HepG2 (cell line): ENCODE results near the gene PPHLN1. TPM values are rescaled to one million over a fixed set of nuclear protein-coding genes. Genes with fewer than 3 reads are reported as not detected.

Source experiments
- ATAC-seq: fragments of 200-7000 bp; cut with Tn5 transposase; 3 replicates; pipeline ENCODE4 v1.9.1; 2020; ENCODE audit warnings: mild to moderate bottlenecking, moderate library complexity
- BruUV-seq: library from RNA; stranded (reverse); fragments of 400-500 nt; replicated peaks from 2 replicates; lab custom pipeline; 2021; lab: Mats Ljungman, UMichigan
- CTCF ChIA-PET: fragments of 300-600 bp; formaldehyde crosslinking; extraction: SDS; loops from one replicate; lab custom pipeline; 2021; ENCODE audit warnings: low total read pairs, inconsistent platforms, low intra/inter-chr PET ratio; lab: Yijun Ruan, JAX
- POLR2A ChIA-PET: fragments of 350-600 bp; sonication (Branson Sonifier 250); formaldehyde crosslinking; loops from one replicate; lab custom pipeline; 2020; ENCODE audit warnings: antibody characterized with exemption, inconsistent platforms; lab: Yijun Ruan, JAX
- DNase-seq: peaks from one replicate; pipeline ENCODE4 v3.0.0-alpha.2; 2015; ENCODE audit warnings: low spot score
- FAIRE-seq: peaks from 3 replicates; lab custom pipeline; 2011; peaks lifted over from hg19 to GRCh38; lab: Jason Lieb, UNC
- H2AFZ ChIP-seq: one replicate; pipeline ENCODE4 v1.6.1; 2011; ENCODE audit warnings: low read length, inconsistent platforms
- H3K27ac ChIP-seq: fragments of 300-600 bp; 3 replicates; pipeline ENCODE4 v1.8.0; 2011; ENCODE audit warnings: mixed run types, mild to moderate bottlenecking, mixed read lengths, low read length, inconsistent platforms; ENCODE audit not compliant: insufficient read depth; ENCODE audit errors: extremely low read length
- H3K27me3 ChIP-seq, 2 experiments: fragments of 200-600 bp in 1 of 2; 2 replicates in 1 of 2; 3 replicates in 1 of 2; pipeline versions ENCODE4 v1.6.0 to v1.8.0; 2011; ENCODE audit warnings: low read length in 2 of 2, mild to moderate bottlenecking in 2 of 2, moderate library complexity in 2 of 2, inconsistent platforms in 1 of 2; ENCODE audit not compliant: insufficient read depth in 2 of 2, control insufficient read depth in 1 of 2
- H3K36me3 ChIP-seq, 2 experiments: fragments of 200-600 bp in 1 of 2; replicated peaks in 1 of 2; 2 replicates in 1 of 2; 3 replicates in 1 of 2; pipeline versions ENCODE4 v1.5.1 to v1.8.0; 2011; ENCODE audit warnings: low read length in 2 of 2, inconsistent platforms in 1 of 2; ENCODE audit not compliant: insufficient read depth in 2 of 2, control insufficient read depth in 1 of 2
- H3K4me1 ChIP-seq: 2 replicates; pipeline ENCODE4 v1.5.1; 2012; ENCODE audit warnings: low read length, inconsistent platforms; ENCODE audit not compliant: insufficient read depth
- H3K4me2 ChIP-seq: 2 replicates; pipeline ENCODE4 v1.6.0; 2011; ENCODE audit warnings: low read depth, low read length, inconsistent platforms
- H3K4me3 ChIP-seq, 3 experiments: fragments of 200-600 bp in 1 of 3; sonication (generic), shearing (Covaris generic) in 1 of 3; replicated peaks in 1 of 3; 2 replicates each; pipeline ENCODE4 v1.5.1; 2011 to 2016; ENCODE audit warnings: low read length in 3 of 3, inconsistent platforms in 2 of 3, low read depth in 2 of 3, mild to moderate bottlenecking in 2 of 3, control low read depth in 1 of 3, mixed read lengths in 1 of 3; ENCODE audit not compliant: insufficient read depth in 1 of 3
- H3K79me2 ChIP-seq: one replicate; pipeline ENCODE4 v1.6.1; 2011; ENCODE audit warnings: low read length, inconsistent platforms; ENCODE audit not compliant: insufficient read depth
- H3K9ac ChIP-seq: 2 replicates; pipeline ENCODE4 v1.6.0; 2011; ENCODE audit warnings: mild to moderate bottlenecking, low read depth, low read length, inconsistent platforms; ENCODE audit not compliant: insufficient read depth
- H3K9me3 ChIP-seq: 2 replicates; pipeline ENCODE4 v1.5.1; 2012; ENCODE audit warnings: mild to moderate bottlenecking, low read length
- H4K20me1 ChIP-seq: 2 replicates; pipeline ENCODE4 v1.6.0; 2011; ENCODE audit warnings: inconsistent platforms, mild to moderate bottlenecking, low read length, moderate library complexity; ENCODE audit not compliant: insufficient read depth
- MAF1 ChIP-seq: sonication (generic); formaldehyde crosslinking; IDR thresholded peaks from 2 replicates; pipeline ENCODE4 v1.5.0; 2020; ENCODE audit warnings: missing genetic modification reagents, borderline replicate concordance
- MAFG ChIP-seq: sonication (generic); formaldehyde crosslinking; IDR thresholded peaks from 2 replicates; pipeline ENCODE4 v1.5.1; 2020; ENCODE audit warnings: mild to moderate bottlenecking, missing genetic modification reagents
- MIER3 ChIP-seq: IDR thresholded peaks from 2 replicates; pipeline ENCODE4 v1.6.1; 2016; ENCODE audit warnings: missing compliant biosample characterization, borderline replicate concordance
- NFATC3 ChIP-seq: sonication (generic); formaldehyde crosslinking; IDR thresholded peaks from 2 replicates; pipeline ENCODE4 v1.5.1; 2020; ENCODE audit warnings: mild to moderate bottlenecking, missing genetic modification reagents
- PCBP2 ChIP-seq: fragments of 200-400 bp; formaldehyde crosslinking; optimal IDR thresholded peaks from 2 replicates; pipeline ENCODE3; 2018; ENCODE audit warnings: low read length, low read depth; ENCODE audit not compliant: poor library complexity, severe bottlenecking
- RFXAP ChIP-seq: sonication (generic); formaldehyde crosslinking; IDR thresholded peaks from 2 replicates; pipeline ENCODE4 v1.4.0; 2020; ENCODE audit warnings: missing genetic modification reagents, borderline replicate concordance
- SKI ChIP-seq: fragments of 450-650 bp; IDR thresholded peaks from one replicate; pipeline ENCODE4 v1.6.1; 2018; ENCODE audit warnings: mild to moderate bottlenecking; ENCODE audit not compliant: partially characterized antibody
- SOX5 ChIP-seq: IDR thresholded peaks from 2 replicates; pipeline ENCODE4 v1.6.1; 2016; ENCODE audit warnings: borderline replicate concordance
- YEATS2 ChIP-seq: sonication (generic); formaldehyde crosslinking; IDR thresholded peaks from 2 replicates; pipeline ENCODE4 v1.4.0; 2020; ENCODE audit warnings: missing genetic modification reagents, borderline replicate concordance
- ZNF136 ChIP-seq: sonication (generic); formaldehyde crosslinking; IDR thresholded peaks from 2 replicates; pipeline ENCODE4 v1.8.1; 2022; ENCODE audit warnings: low read depth, mild to moderate bottlenecking, moderate library complexity, missing genetic modification reagents
- ZNF30 ChIP-seq: sonication (generic); formaldehyde crosslinking; IDR thresholded peaks from 2 replicates; pipeline ENCODE4 v1.5.0; 2020; ENCODE audit warnings: mild to moderate bottlenecking, missing genetic modification reagents
- ZNF546 ChIP-seq: sonication (generic); formaldehyde crosslinking; conservative IDR thresholded peaks from 2 replicates; pipeline ENCODE4 v1.8.1; 2023; ENCODE audit warnings: mild to moderate bottlenecking, missing genetic modification reagents
- ZNF558 ChIP-seq: sonication (generic); formaldehyde crosslinking; IDR thresholded peaks from 2 replicates; pipeline ENCODE4 v1.9.0; 2022; ENCODE audit warnings: mild to moderate bottlenecking, missing genetic modification reagents, borderline replicate concordance
- ZNF567 ChIP-seq: sonication (generic); formaldehyde crosslinking; IDR thresholded peaks from 2 replicates; pipeline ENCODE4 v1.8.1; 2023; ENCODE audit warnings: mild to moderate bottlenecking, missing genetic modification reagents, borderline replicate concordance
- ZNF879 ChIP-seq: sonication (generic); formaldehyde crosslinking; IDR thresholded peaks from 2 replicates; pipeline ENCODE4 v1.8.1; 2023; ENCODE audit warnings: missing genetic modification reagents
- WGBS: methylation state at CpG from one replicate; pipeline ENCODE4 v1.1.6; 2017; ENCODE audit warnings: low lambda C conversion rate; 5-methylcytosine and 5-hydroxymethylcytosine counted together
- in situ Hi-C: cut with HindIII; loops from 2 replicates; pipeline ENCODE4 v1.10.0; 2017; ENCODE audit warnings: low pct_unique_long_range_greater_than_20kb; ENCODE audit not compliant: extremely low pct_ligation_motif_present
- intact Hi-C: fragments of 100-400 bp; cut with micrococcal nuclease; formaldehyde crosslinking; loops from one replicate; pipeline ENCODE4 v1.10.0; 2022; ENCODE audit not compliant: unreplicated experiment
- polyA plus RNA-seq, 8 experiments: library from polyadenylated mRNA; depleted of rRNA in 3 of 8; stranded (reverse) in 7 of 8; unstranded in 1 of 8; fragments of >200 nt; fragmentation: Illumina TruSeq in 4 of 8; extraction: Trizol in 4 of 8; gene quantifications; 2 replicates each; pipeline versions ENCODE4 v1.2.1 to v1.2.3, GENCODE V29; 2011 to 2016; ENCODE audit warnings: low read depth in 4 of 8, missing spikeins in 1 of 8, mixed read lengths in 1 of 8; ENCODE audit not compliant: insufficient read depth in 1 of 8
- total RNA-seq, 5 experiments: library from RNA; depleted of rRNA; stranded (reverse); fragments of >200 nt; fragmentation: Illumina TruSeq; extraction: Trizol; gene quantifications; 2 replicates each; pipeline ENCODE4 v1.2.3, GENCODE V29; 2016; ENCODE audit warnings: low read depth in 1 of 5
- TF ChIP-seq, protein P1 (sequence below): sonication (generic); formaldehyde crosslinking; conservative IDR thresholded peaks from 2 replicates; pipeline ENCODE4 v1.4.0; 2020; ENCODE audit warnings: missing genetic modification reagents
- TF ChIP-seq, protein P2 (sequence below): sonication (generic); formaldehyde crosslinking; conservative IDR thresholded peaks from 2 replicates; pipeline ENCODE4 v1.4.0; 2020; ENCODE audit warnings: missing genetic modification reagents

Gene PPHLN1
- total and polyA plus RNA-seq, 2 of the 13 experiments (the other 11 are each of a cell fraction or from before 2014, with no cell fraction given), result 43.4 to 66.0 TPM

DNA sequence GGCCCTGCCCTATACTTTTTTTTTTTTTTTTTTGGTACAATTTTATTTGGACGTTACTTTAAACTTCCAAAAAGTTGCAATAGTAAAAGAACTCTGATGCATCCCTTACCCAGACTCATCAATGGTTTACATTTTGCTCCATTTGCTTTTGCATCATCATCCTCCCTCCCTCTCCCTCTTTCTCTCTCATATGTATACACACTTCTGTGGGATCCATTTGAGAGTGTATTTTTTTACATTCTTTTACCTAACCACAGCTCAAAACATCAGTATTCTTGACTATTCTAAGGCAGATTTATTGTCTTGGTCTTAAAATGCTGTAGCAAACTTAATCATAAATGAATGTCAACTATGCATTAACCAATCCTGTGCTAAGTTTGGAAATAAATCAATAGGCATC is 152.0 kb downstream of the PPHLN1 start:
- H3K4me3 ChIP-seq, result no peak overlapping the region
- H3K4me2 ChIP-seq, result no peak overlapping the region
- POLR2A ChIA-PET, result no interaction called here
- 0% methylated on average over 1 of the region's 1 CpG for WGBS
- no peak overlapping the region for H2AFZ ChIP-seq
- TF ChIP-seq ZNF558 (no peak), ZNF879 (CRISPR knock-in tag) (no peak), ZNF546 (CRISPR knock-in tag) (no peak), ZNF30 (CRISPR knock-in tag) (no peak), PCBP2 (no peak), MAFG (CRISPR knock-in tag) (no peak), NFATC3 (CRISPR knock-in tag) (no peak), ZNF136 (CRISPR knock-in tag) (no peak), YEATS2 (CRISPR knock-in tag) (no peak), RFXAP (CRISPR knock-in tag) (no peak), SKI (no peak), MAF1 (CRISPR knock-in tag) (no peak), MIER3 (no peak), SOX5 (CRISPR knock-in tag) (no peak), ZNF567 (CRISPR knock-in tag) (no peak)
- TF ChIP-seq, protein P1, sequence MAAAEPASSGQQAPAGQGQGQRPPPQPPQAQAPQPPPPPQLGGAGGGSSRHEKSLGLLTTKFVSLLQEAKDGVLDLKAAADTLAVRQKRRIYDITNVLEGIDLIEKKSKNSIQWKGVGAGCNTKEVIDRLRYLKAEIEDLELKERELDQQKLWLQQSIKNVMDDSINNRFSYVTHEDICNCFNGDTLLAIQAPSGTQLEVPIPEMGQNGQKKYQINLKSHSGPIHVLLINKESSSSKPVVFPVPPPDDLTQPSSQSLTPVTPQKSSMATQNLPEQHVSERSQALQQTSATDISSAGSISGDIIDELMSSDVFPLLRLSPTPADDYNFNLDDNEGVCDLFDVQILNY (CRISPR knock-in tag), result no peak
- TF ChIP-seq, protein P2, sequence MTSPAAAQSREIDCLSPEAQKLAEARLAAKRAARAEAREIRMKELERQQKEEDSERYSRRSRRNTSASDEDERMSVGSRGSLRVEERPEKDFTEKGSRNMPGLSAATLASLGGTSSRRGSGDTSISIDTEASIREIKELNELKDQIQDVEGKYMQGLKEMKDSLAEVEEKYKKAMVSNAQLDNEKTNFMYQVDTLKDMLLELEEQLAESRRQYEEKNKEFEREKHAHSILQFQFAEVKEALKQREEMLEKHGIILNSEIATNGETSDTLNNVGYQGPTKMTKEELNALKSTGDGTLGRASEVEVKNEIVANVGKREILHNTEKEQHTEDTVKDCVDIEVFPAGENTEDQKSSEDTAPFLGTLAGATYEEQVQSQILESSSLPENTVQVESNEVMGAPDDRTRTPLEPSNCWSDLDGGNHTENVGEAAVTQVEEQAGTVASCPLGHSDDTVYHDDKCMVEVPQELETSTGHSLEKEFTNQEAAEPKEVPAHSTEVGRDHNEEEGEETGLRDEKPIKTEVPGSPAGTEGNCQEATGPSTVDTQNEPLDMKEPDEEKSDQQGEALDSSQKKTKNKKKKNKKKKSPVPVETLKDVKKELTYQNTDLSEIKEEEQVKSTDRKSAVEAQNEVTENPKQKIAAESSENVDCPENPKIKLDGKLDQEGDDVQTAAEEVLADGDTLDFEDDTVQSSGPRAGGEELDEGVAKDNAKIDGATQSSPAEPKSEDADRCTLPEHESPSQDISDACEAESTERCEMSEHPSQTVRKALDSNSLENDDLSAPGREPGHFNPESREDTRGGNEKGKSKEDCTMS (CRISPR knock-in tag), result no peak
- no peaks in the 10 kb centered on the region for H3K36me3 ChIP-seq
- H3K9me3 ChIP-seq, result no peaks in the 10 kb centered on the region
- no peaks in the 10 kb centered on the region for H4K20me1 ChIP-seq
- no peak for FAIRE-seq
- DNase-seq, result no peak
- no peaks in the 10 kb centered on the region for H3K79me2 ChIP-seq
- H3K4me1 ChIP-seq, result peaks cover 7% of the 10 kb centered on the region; the same call in 1 of the 2 replicates
- BruUV-seq, result no TSS peak
- H3K9ac ChIP-seq, result no peak overlapping the region
- H3K27me3 ChIP-seq, result peaks cover 0 to 11% of the 10 kb centered on the region in 2 experiments
- CTCF ChIA-PET, result no interaction called here
- in situ Hi-C loops, result loop anchor here (25.0 kb wide), 1 partner anchor 859 kb away; no protein-coding TSS in a partner anchor
- no peak for ATAC-seq
- intact Hi-C loops, result no loop called here
- H3K27ac ChIP-seq, result no peak overlapping the region
